ENCODE data around the gene LHPP. TPM values are rescaled to one million over a fixed set of nuclear protein-coding genes. Genes with fewer than 3 reads are reported as not detected.

The LHPP gene
- total RNA-seq, 4 donors from 2014 or later: 34.2 to 76.7 (median 38.2) TPM

DNA sequence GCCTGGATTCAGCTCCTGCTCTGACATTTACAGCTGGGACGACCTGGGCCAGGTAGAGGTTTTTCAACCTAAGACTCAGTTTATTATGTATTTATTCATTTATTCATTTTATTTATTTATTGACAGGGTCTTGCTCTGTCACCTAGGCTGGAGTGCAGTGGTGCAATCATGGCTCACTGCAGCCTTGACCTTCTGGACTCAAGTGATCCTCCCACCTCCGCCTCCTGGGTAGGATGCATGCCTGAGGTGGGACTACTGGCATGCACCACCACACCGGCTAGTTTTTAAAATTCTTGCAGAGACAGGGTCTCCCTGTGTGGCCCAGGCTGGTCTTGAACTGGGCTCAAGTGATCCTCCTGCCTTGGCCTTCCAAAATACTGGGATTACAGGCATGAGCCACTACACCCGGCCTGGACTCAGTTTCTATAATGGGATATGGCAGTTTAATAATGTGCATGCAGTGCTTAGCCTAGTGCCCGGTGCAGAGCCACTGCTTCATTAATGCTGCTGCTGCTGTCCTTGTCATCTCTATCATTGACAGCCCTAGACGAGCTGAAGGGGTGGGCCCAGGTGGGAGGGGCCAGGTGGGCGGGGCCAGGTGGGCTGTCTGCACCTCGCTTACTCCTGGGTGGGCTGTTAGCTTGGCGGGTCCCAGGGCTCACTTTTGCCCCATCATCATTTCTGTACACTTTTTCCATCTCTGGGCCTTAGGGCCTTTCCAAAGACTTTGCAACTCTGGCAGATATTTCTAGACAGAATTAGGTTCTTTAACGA, 92.6 kb downstream of the LHPP start:
- Histone ChIP-seq H3K27me3 (no peaks in the 10 kb centered on the region), H3K4me3 (no peak overlapping the region), H3K9me3 (no peaks in the 10 kb centered on the region), H3K4me1 (peaks cover 0 to 10% (median under 1%) of the 10 kb centered on the region in 4 donors), H3K36me3 (no peaks in the 10 kb centered on the region), H3K27ac (no peak overlapping the region)
- no peak for DNase-seq
- TF ChIP-seq, protein P1, sequence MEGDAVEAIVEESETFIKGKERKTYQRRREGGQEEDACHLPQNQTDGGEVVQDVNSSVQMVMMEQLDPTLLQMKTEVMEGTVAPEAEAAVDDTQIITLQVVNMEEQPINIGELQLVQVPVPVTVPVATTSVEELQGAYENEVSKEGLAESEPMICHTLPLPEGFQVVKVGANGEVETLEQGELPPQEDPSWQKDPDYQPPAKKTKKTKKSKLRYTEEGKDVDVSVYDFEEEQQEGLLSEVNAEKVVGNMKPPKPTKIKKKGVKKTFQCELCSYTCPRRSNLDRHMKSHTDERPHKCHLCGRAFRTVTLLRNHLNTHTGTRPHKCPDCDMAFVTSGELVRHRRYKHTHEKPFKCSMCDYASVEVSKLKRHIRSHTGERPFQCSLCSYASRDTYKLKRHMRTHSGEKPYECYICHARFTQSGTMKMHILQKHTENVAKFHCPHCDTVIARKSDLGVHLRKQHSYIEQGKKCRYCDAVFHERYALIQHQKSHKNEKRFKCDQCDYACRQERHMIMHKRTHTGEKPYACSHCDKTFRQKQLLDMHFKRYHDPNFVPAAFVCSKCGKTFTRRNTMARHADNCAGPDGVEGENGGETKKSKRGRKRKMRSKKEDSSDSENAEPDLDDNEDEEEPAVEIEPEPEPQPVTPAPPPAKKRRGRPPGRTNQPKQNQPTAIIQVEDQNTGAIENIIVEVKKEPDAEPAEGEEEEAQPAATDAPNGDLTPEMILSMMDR (IDR thresholded peaks at IDR 0.05): no peak
- TF ChIP-seq POLR2A (IDR thresholded peaks at IDR 0.05): no peak

DNA sequence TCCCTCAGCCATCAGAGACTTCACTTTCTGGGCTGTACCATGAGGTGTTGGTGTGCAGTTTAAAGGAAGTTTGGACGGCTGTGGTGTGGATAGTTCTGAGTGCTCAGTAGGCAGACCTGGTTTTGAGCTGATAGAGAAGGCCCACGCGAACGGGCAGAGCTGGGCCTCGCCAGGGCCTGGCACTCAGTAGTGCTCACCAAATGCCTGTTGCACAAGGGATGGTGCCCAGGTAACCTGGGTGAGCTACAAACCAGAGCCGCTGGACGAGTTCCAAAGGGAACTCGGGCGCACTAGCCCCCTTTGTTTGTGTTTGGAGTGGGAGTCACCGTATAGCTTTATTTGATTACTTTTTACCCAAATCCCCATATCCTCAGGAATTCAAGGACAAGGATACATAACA, 95.5 kb downstream of the LHPP start:
- H3K27ac ChIP-seq: no peak overlapping the region
- no peaks in the 10 kb centered on the region for H3K27me3 ChIP-seq
- TF ChIP-seq, protein P1 (IDR thresholded peaks at IDR 0.05): no peak
- no peak for TF ChIP-seq POLR2A (IDR thresholded peaks at IDR 0.05)
- H3K4me3 ChIP-seq: no peak overlapping the region
- peaks cover 0 to 9% (median 0%) of the 10 kb centered on the region in 4 donors for H3K4me1 ChIP-seq
- DNase-seq: no peak
- H3K9me3 ChIP-seq: no peaks in the 10 kb centered on the region
- H3K36me3 ChIP-seq: no peaks in the 10 kb centered on the region

DNA sequence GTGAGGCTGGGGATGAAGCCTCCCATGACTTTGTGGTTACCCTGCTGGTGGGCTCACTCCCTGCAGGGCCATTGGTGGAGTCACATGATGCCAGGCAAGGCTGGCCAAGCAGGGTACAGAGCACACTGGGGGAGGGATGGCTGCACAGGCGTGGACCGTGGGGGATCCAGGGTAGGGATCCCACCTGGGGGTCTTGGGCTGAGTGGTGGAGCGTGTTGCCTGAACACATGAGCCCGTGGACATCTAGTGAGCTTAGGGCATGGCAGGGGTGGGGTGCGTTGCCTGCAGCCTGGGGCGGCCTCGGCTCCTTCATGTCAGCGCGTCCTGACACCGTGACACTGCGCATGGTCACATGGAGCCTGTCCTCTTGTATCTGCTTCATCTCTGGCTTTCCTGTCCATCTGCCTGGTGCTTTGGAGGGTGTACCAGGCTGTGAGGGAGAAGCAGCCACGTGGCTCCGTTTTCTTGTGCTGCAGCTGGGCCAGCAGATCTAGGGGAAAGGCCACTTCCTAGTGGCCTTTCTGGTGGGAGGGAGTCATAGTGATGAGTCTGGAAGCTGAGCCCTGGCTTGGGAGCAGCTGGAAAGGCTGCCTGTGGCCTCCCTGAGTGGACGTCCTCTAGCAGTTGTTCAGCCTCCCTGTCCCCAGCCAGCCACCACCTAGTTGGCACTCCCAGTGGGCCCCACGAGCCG, 96.2 kb downstream of the LHPP start:
- no peak overlapping the region for H3K27ac ChIP-seq
- no peaks in the 10 kb centered on the region for H3K36me3 ChIP-seq
- no peak for TF ChIP-seq POLR2A (IDR thresholded peaks at IDR 0.05)
- TF ChIP-seq, protein P1 (IDR thresholded peaks at IDR 0.05): no peak
- no peaks in the 10 kb centered on the region for H3K27me3 ChIP-seq
- H3K9me3 ChIP-seq: no peaks in the 10 kb centered on the region
- DNase-seq: no peak
- H3K4me3 ChIP-seq: no peak overlapping the region
- peaks cover 0 to 9% (median 0%) of the 10 kb centered on the region in 4 donors for H3K4me1 ChIP-seq

DNA sequence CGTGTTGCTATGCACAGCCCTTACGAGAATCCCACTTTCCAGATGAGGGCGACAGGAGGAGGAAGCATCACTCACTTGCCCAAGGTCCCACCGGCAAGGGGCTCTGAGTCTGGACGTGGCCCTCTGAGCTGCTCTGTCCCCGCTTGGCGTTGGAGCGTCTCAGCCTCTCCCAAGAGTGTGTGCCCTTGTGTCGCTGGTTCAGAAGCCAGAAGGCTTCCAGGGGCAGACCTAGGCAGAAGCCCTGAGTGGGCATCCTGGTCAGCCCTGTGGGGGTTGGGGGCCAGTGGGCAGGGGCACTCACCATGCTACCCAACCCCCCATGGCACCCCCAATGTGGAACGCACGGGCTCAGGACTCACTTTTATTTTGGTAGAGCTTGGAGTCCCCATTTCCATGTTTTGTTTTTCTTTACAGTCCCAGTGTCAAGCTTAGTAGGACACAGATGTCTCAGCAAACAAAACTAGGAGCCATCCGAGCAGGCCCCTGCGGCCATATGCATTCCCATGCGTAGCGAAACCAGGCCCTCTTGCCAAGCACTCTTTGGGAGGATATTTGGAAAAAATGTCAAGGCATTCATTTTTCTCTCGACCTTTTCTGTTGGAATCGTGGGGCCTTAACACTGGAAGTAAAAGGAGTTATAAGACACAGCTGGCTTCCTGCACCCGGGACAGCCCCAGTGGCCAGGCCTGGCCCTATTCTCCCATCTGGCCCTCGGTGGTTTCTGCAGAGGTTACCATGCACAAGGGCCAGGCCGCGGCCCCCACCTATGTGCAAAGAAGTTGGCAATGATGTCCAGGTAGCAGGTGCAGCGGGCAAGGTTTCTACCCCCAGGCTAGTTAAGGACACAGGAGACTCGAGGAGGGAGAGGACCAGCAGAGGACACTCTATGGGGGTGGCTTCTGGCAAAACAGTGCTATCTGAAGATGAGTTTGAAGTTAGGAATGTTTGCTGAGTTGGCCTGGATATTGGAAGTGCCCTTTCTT, 97.0 kb downstream of the LHPP start:
- H3K27me3 ChIP-seq: no peaks in the 10 kb centered on the region
- TF ChIP-seq, protein P1 (IDR thresholded peaks at IDR 0.05): no peak
- no peak for TF ChIP-seq POLR2A (IDR thresholded peaks at IDR 0.05)
- DNase-seq: no peak
- H3K4me1 ChIP-seq: peaks cover 0 to 9% (median 0%) of the 10 kb centered on the region in 4 donors
- H3K9me3 ChIP-seq: no peaks in the 10 kb centered on the region
- no peak overlapping the region for H3K4me3 ChIP-seq
- peak overlapping the region in 1 of 4 donors; percentile 41 for H3K27ac ChIP-seq
- H3K36me3 ChIP-seq: no peaks in the 10 kb centered on the region

Measured in Peyer's patch (tissue), 4 donors.